ENCODE data around the gene CDC42SE1.
A peak's percentile ranks its signal among the peaks of the same experiment; 100 is the strongest.

CDC42SE1 gene

DNA sequence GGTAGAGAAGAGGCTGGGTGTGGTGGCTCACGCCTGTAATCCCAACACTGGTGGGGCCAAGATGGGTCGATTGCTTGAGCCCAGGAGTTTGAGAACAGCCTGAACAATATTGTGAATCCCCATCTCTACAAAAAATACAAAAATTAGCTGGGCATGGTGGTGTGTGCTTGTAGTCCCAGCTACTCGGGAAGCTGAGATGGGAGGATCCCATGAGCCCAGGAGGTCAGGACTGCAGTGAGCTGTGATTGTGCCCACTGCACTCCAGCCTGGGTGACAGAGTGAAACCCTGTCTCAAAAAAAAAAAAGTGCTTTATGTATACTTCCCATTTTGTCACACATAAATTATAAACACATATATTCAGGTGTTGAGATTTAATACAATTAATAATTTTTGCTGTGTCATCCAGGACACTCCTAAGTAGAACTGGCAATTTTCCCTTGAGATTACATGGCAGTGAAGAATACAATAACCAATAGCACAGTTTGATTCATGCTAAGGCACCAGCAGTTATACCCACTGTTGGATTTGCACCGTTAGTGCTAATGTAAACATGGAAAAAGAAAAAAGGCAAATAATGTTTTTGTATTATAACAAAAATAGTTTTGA lies 26.6 kb upstream of the CDC42SE1 start:
- TF ChIP-seq, protein P1, sequence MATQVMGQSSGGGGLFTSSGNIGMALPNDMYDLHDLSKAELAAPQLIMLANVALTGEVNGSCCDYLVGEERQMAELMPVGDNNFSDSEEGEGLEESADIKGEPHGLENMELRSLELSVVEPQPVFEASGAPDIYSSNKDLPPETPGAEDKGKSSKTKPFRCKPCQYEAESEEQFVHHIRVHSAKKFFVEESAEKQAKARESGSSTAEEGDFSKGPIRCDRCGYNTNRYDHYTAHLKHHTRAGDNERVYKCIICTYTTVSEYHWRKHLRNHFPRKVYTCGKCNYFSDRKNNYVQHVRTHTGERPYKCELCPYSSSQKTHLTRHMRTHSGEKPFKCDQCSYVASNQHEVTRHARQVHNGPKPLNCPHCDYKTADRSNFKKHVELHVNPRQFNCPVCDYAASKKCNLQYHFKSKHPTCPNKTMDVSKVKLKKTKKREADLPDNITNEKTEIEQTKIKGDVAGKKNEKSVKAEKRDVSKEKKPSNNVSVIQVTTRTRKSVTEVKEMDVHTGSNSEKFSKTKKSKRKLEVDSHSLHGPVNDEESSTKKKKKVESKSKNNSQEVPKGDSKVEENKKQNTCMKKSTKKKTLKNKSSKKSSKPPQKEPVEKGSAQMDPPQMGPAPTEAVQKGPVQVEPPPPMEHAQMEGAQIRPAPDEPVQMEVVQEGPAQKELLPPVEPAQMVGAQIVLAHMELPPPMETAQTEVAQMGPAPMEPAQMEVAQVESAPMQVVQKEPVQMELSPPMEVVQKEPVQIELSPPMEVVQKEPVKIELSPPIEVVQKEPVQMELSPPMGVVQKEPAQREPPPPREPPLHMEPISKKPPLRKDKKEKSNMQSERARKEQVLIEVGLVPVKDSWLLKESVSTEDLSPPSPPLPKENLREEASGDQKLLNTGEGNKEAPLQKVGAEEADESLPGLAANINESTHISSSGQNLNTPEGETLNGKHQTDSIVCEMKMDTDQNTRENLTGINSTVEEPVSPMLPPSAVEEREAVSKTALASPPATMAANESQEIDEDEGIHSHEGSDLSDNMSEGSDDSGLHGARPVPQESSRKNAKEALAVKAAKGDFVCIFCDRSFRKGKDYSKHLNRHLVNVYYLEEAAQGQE (IDR thresholded peaks at IDR 0.05; ENCODE audit: insufficient read depth in 1 of 2, low read depth in 2 of 2, low read length in 2 of 2) = no peak
- TF ChIP-seq SIN3A (IDR thresholded peaks at IDR 0.05; ENCODE audit: borderline replicate concordance, insufficient read depth, low read length) (no peak), POLR2AphosphoS5 (IDR thresholded peaks at IDR 0.05; ENCODE audit: low read depth, low read length) (no peak), FOXP2 (optimal IDR thresholded peaks at IDR 0.05; ENCODE audit: borderline replicate concordance, extremely low read depth, extremely low read length, insufficient read depth) (no peak), TAF1 (IDR thresholded peaks at IDR 0.05; ENCODE audit: borderline replicate concordance, insufficient read depth, low read length) (no peak)

DNA sequence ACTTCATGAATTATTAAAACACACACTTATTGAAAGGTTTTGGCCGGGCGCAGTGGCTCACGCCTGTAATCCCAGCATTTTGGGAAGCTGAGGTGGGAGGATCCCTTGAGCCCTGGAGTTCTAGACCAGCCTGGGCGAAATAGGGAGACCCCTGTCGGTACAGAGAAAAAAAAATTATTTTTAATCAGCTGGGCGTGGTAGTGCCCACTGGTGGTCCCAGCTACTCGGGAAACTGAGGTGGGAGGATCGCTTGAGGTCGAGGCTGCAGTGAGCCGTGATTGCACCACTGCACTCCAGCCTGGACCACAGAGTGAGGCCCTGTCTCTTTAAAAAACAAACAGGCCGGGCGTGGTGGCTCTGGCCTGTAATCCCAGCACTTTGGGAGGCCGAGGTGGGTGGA lies 12.8 kb upstream of the CDC42SE1 start:
- no peak for TF ChIP-seq FOXP2 (optimal IDR thresholded peaks at IDR 0.05; ENCODE audit: borderline replicate concordance, extremely low read depth, extremely low read length, insufficient read depth)
- no peak for TF ChIP-seq POLR2AphosphoS5 (IDR thresholded peaks at IDR 0.05; ENCODE audit: low read depth, low read length)
- TF ChIP-seq TAF1 (IDR thresholded peaks at IDR 0.05; ENCODE audit: borderline replicate concordance, insufficient read depth, low read length) = no peak
- TF ChIP-seq, protein P1 (IDR thresholded peaks at IDR 0.05; ENCODE audit: insufficient read depth in 1 of 2, low read depth in 2 of 2, low read length in 2 of 2) = no peak
- TF ChIP-seq SIN3A (IDR thresholded peaks at IDR 0.05; ENCODE audit: borderline replicate concordance, insufficient read depth, low read length) = no peak

DNA sequence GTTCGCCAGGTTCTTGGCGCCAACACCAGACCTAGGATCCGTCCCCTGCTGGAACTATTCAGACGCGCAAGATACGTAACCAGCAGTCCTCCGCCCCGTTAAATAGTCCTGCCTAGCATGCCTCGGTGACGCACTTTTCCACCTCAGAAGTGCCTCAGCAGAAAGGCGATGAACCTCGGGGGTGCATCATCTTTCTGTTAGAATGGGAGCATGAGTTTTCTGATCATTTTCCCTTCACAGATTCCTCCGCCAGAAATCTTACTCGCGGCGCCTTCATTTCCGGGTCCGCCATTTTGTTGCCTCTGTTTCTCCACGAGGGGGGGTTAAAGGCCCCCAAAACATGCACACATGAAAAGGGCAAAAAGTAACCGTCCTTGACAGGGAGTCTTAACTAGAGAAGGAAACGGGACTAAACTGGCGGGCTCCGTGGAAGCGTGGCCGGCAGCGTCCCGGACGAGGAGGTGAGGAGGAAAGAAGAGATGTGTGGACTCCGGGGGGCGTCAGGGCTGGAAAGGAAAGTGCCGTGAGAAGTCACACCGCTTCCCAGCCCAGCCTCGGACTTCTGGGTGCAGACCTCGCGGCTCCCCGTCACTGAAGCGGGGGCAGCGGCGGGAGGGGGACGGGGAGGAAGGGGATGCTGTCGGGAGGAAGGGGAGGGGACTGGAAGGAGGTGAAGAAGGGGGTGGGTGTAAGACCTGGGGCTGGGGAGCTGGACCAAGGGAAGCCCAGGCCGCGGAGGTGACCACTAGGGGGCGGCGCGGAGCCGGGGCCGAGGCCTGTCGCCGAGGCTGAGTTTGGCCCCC lies 11.3 kb upstream of the CDC42SE1 start, which contains the start of gene GABPB2:
Gene GABPB2, plus strand, starts transcription at position 288 of the 803 bp plus-strand sequence. CDS start 17,429 bp downstream, outside the sequence.
- TF ChIP-seq FOXP2 (optimal IDR thresholded peaks at IDR 0.05; ENCODE audit: borderline replicate concordance, extremely low read depth, extremely low read length, insufficient read depth) (peak; percentile 66), TAF1 (IDR thresholded peaks at IDR 0.05; ENCODE audit: borderline replicate concordance, insufficient read depth, low read length) (peak; percentile 83; the same call in 1 of the 2 replicates), POLR2AphosphoS5 (IDR thresholded peaks at IDR 0.05; ENCODE audit: low read depth, low read length) (peak; percentile 35; the same call in 1 of the 2 replicates), SIN3A (IDR thresholded peaks at IDR 0.05; ENCODE audit: borderline replicate concordance, insufficient read depth, low read length) (peak; percentile 36; the same call in 1 of the 2 replicates)
- TF ChIP-seq, protein P1 (IDR thresholded peaks at IDR 0.05; ENCODE audit: insufficient read depth in 1 of 2, low read depth in 2 of 2, low read length in 2 of 2) = 0 out of 4 replicates have a peak, but pooled peaks of 1 of the 2 experiments have one; percentile 13

DNA sequence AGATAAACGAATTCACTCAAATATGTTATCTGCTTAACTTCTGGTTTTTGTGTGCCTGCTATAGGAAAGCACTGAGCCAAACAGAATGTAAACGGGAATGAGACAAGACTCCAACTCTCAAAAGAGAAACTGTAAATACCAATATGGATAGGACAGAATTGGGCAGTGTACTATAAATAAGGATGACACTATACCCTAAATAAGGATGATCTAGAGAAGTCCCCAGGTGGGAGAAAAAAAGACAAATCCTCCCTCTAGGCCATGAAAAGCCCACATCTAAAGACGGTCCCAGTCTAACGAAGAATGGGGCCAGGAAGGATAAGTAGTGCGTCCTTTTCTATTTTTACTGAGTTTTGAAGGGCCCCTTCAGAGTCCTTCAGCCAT lies 9.7 kb upstream of the CDC42SE1 start:
- TF ChIP-seq, protein P1 (IDR thresholded peaks at IDR 0.05; ENCODE audit: insufficient read depth in 1 of 2, low read depth in 2 of 2, low read length in 2 of 2) = no peak
- TF ChIP-seq POLR2AphosphoS5 (IDR thresholded peaks at IDR 0.05; ENCODE audit: low read depth, low read length) (no peak), FOXP2 (optimal IDR thresholded peaks at IDR 0.05; ENCODE audit: borderline replicate concordance, extremely low read depth, extremely low read length, insufficient read depth) (no peak), TAF1 (IDR thresholded peaks at IDR 0.05; ENCODE audit: borderline replicate concordance, insufficient read depth, low read length) (no peak), SIN3A (IDR thresholded peaks at IDR 0.05; ENCODE audit: borderline replicate concordance, insufficient read depth, low read length) (no peak)

Measured in PFSK-1 (cell line).